Fibroblast of mammary gland (primary cell): ENCODE results near the gene CDC42SE2.
A peak's percentile ranks its signal among the peaks of the same experiment; 100 is the strongest.

Experiments
- DNase-seq: peaks from one replicate; pipeline ENCODE4 v3.0.0-alpha.2; 2010; ENCODE audit warnings: low read depth
- H3K4me3 ChIP-seq: 2 replicates; pipeline ENCODE4 v1.5.1; 2011; ENCODE audit warnings: low read depth, mild to moderate bottlenecking, low read length, moderate library complexity; ENCODE audit not compliant: control insufficient read depth
- CTCF ChIP-seq: conservative IDR thresholded peaks from 2 replicates; pipeline ENCODE4 v1.5.1; 2011; ENCODE audit warnings: low read depth, low read length, inconsistent platforms; ENCODE audit not compliant: control insufficient read depth, insufficient read depth

The CDC42SE2 gene

GRCh38 chr5:131263648-131264450 is at the start of gene CDC42SE2:
Gene CDC42SE2 (plus strand): TSS chr5:131264053. CDS start chr5:131359494, 95,441 bp downstream.
- peak within 1 kb of the TSS; percentile 87 for H3K4me3 ChIP-seq
- DNase-seq = peak; percentile 71
- no peak for TF ChIP-seq CTCF

GRCh38 chr5:131214609-131215227 is 49.1 kb upstream of the CDC42SE2 start:
- H3K4me3 ChIP-seq = no peak overlapping the region
- no peak for TF ChIP-seq CTCF
- DNase-seq = no peak

GRCh38 chr5:131217791-131218190 is 46.1 kb upstream of the CDC42SE2 start:
- TF ChIP-seq CTCF = no peak
- DNase-seq = no peak
- no peak overlapping the region for H3K4me3 ChIP-seq

GRCh38 chr5:131218392-131218791 is 45.5 kb upstream of the CDC42SE2 start:
- peak; percentile 42 for DNase-seq
- TF ChIP-seq CTCF = no peak
- H3K4me3 ChIP-seq = no peak overlapping the region

- no peak overlapping the region for H3K4me3 ChIP-seq
- TF ChIP-seq CTCF = no peak
- no peak for DNase-seq
These were observed 43.3 kb upstream of the CDC42SE2 start for GRCh38 chr5:131220566-131220965.

GRCh38 chr5:131221008-131221703 is 42.7 kb upstream of the CDC42SE2 start:
- H3K4me3 ChIP-seq = no peak overlapping the region
- no peak for TF ChIP-seq CTCF
- DNase-seq = no peak
